GM23248 (cell line): ENCODE results near the gene STH.

Experiments
- EZH2 ChIP-seq: fragments of 200-600 bp; sonication (generic); IDR thresholded peaks from 2 replicates; pipeline ENCODE4 v1.6.1; 2018; ENCODE audit warnings: antibody characterized with exemption, mild to moderate bottlenecking; ENCODE audit not compliant: insufficient read depth, poor library complexity, severe bottlenecking
- EZH2phosphoT487 ChIP-seq: fragments of 200-600 bp; sonication (generic); IDR thresholded peaks from 2 replicates; pipeline ENCODE4 v1.6.1; 2018; ENCODE audit warnings: antibody characterized with exemption, moderate library complexity, mild to moderate bottlenecking, low read depth; ENCODE audit not compliant: insufficient read depth

DNA sequence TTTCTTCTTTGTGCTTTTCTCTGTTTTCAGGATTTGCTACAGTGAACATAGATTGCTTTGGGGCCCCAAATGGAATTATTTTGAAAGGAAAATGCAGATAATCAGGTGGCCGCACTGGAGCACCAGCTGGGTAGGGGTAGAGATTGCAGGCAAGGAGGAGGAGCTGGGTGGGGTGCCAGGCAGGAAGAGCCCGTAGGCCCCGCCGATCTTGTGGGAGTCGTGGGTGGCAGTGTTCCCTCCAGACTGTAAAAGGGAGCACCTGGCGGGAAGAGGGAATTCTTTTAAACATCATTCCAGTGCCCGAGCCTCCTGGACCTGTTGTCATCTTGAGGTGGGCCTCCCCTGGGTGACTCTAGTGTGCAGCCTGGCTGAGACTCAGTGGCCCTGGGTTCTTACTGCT, 1.2 kb downstream of the STH start:
- TF ChIP-seq EZH2 = no peak
- no peak for TF ChIP-seq EZH2phosphoT487
